GM12864 (cell line): ENCODE data around the gene BCAR3.
"Not testable (repeated sequence)": the region's sequence is repeated elsewhere in the genome, so short reads cannot be mapped to it uniquely, and the experiment has no call there.

ENCODE experiments used
- DNase-seq: peaks from one replicate; pipeline ENCODE4 v3.0.0-alpha.2; 2011; ENCODE audit warnings: low read depth
- H3K4me3 ChIP-seq: 2 replicates; pipeline ENCODE4 v1.5.1; 2011; ENCODE audit warnings: mild to moderate bottlenecking, low read depth, low read length, control low read depth
- CTCF ChIP-seq: IDR thresholded peaks from 2 replicates; pipeline ENCODE4 v1.5.1; 2011; ENCODE audit warnings: low read depth, mild to moderate bottlenecking, moderate library complexity, low read length, control low read depth, inconsistent platforms; ENCODE audit errors: missing control alignments

BCAR3 gene

GRCh38 chr1:93675931-93676330, 5.7 kb downstream of the BCAR3 start:
- H3K4me3 ChIP-seq: no peak overlapping the region
- no peak for DNase-seq
- TF ChIP-seq CTCF: no peak

- no peak overlapping the region for H3K4me3 ChIP-seq
- no peak for DNase-seq
- TF ChIP-seq CTCF: no peak
These were observed 6.4 kb downstream of the BCAR3 start for GRCh38 chr1:93675271-93675670.

- not testable (repeated sequence) for H3K4me3 ChIP-seq, DNase-seq
These were observed 7.6 kb downstream of the BCAR3 start for GRCh38 chr1:93674071-93674470.

DNA sequence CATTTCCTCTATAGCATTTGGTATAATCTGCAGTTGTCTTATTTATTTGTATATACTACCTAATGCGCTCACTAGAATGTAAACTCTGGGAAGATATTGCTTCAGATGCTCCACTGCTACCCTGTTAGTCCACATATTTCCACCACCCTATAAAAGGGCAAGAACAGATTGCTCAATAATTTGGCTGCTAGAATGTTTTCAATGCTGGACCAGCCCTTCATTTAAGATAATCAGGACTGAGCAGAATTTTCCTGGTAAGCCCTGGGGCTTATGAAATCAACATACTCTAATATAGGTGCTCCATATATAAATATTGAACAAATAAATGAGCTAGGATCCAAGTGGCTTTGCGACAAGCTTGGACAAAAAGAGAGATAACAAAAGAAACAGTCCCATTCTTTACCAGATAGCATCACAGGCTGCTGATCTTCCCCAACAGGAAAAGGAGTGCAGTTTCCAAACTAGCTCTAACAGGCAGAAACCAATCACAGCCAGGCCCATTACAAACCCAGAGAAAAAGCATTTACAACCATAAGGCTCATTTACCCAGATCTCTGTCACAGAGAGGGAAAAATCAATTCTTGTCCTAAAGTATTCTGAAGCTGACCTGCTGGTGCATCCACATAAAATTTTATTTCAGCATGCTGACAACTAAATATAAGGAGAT, 8.3 kb downstream of the BCAR3 start:
- no peak for DNase-seq
- H3K4me3 ChIP-seq: no peak overlapping the region
- TF ChIP-seq CTCF: no peak

GRCh38 chr1:93672477-93673162, 9.0 kb downstream of the BCAR3 start:
- no peak overlapping the region for H3K4me3 ChIP-seq
- DNase-seq: no peak
- no peak for TF ChIP-seq CTCF

DNA sequence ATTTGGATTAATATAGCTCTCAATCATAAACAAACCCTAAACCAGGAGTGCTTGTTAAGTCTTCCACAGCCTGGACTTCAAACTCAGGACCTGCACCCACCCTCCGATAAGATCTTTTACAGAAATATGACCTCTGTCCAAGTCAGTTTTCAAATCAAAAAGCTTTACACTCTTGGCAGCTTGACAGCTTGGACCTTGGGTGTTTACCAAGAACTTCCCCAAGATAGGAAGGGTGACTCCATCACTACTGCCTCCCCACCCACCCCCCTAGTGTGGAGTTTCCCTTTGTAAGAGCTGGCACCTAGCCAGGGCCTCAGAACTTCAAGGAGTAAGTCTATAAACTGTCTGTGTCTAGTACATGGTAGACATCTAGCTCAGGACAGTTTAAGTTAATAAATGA, 9.6 kb downstream of the BCAR3 start:
- TF ChIP-seq CTCF: no peak
- no peak overlapping the region for H3K4me3 ChIP-seq
- no peak for DNase-seq

DNA sequence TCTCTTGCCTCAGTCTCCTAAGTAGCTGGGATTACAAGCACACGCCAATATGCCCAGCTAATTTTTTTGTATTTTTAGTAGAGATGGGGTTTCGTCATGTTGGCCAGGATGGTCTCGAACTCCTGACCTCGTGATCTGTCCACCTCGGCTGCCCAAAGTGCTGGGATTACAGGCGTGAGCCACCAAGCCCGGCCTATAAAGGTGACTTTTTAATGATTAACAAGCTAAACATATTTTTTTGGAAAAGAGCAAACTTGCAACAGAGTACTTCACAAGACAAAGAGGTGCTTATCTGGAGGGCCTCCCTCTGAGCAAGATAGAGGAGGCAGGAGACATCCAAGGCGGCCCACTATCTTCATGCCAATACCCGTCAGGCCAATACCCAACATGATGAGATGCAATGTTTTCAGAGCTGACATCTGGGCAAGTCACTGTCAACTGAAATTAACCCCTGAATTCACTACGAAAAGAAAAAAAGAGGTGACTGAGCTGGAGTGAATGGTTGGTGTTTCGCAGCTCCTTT, 10.5 kb downstream of the BCAR3 start:
- no peak for DNase-seq
- TF ChIP-seq CTCF: no peak
- no peak overlapping the region for H3K4me3 ChIP-seq
